Mesenchymal stem cell (in vitro differentiated cells and primary cell): Measurements from ENCODE around the gene MGLL.

Experiments
- DNase-seq: peaks from one replicate; pipeline ENCODE4 v3.0.0-alpha.2; 2013
- H2AFZ ChIP-seq: one replicate; pipeline ENCODE4 v1.6.1; 2013; ENCODE audit warnings: low read depth, mild to moderate bottlenecking, control low read depth, inconsistent platforms, low read length, moderate library complexity
- H2AK5ac ChIP-seq: 2 replicates; pipeline ENCODE4 v1.6.1; 2013; ENCODE audit warnings: low read length, moderate library complexity, mild to moderate bottlenecking, inconsistent platforms; ENCODE audit not compliant: severe bottlenecking
- H2BK120ac ChIP-seq: one replicate; pipeline ENCODE4 v1.6.1; 2013; ENCODE audit warnings: low read depth, mild to moderate bottlenecking, inconsistent platforms, low read length, moderate library complexity
- H2BK12ac ChIP-seq, 2 experiments: one replicate each; pipeline ENCODE4 v1.6.1; 2013; ENCODE audit warnings: inconsistent platforms in 2 of 2, low read length in 2 of 2, mild to moderate bottlenecking in 2 of 2, moderate library complexity in 2 of 2, control low read depth in 1 of 2
- H2BK15ac ChIP-seq: one replicate; pipeline ENCODE4 v1.6.1; 2013; ENCODE audit warnings: mild to moderate bottlenecking, low read depth, inconsistent platforms; ENCODE audit not compliant: poor library complexity, severe bottlenecking
- H2BK5ac ChIP-seq: 2 replicates; pipeline ENCODE4 v1.6.1; 2013; ENCODE audit warnings: low read depth, mild to moderate bottlenecking, low read length, control low read depth, inconsistent platforms; ENCODE audit not compliant: poor library complexity, severe bottlenecking
- H3K14ac ChIP-seq, 2 experiments: one replicate each; pipeline ENCODE4 v1.6.1; 2013; ENCODE audit warnings: inconsistent platforms in 2 of 2, low read length in 2 of 2, control low read depth in 1 of 2, mild to moderate bottlenecking in 1 of 2, moderate library complexity in 1 of 2
- H3K18ac ChIP-seq, 2 experiments: one replicate each; pipeline ENCODE4 v1.6.1; 2013; ENCODE audit warnings: inconsistent platforms in 2 of 2, low read length in 2 of 2, control low read depth in 1 of 2, low read depth in 1 of 2, mild to moderate bottlenecking in 1 of 2
- H3K23ac ChIP-seq, 2 experiments: one replicate each; pipeline ENCODE4 v1.6.1; 2013; ENCODE audit warnings: inconsistent platforms in 2 of 2, low read length in 2 of 2, mild to moderate bottlenecking in 2 of 2, moderate library complexity in 2 of 2, control low read depth in 1 of 2
- H3K27ac ChIP-seq: 2 replicates; pipeline ENCODE4 v1.5.1; 2013; ENCODE audit warnings: mild to moderate bottlenecking, moderate library complexity, low read length, control low read depth, inconsistent platforms; ENCODE audit not compliant: poor library complexity, severe bottlenecking
- H3K27me3 ChIP-seq, 2 experiments: 2 replicates each; pipeline versions ENCODE4 v1.6.1 to v1.7.0; 2013; ENCODE audit warnings: low read length in 2 of 2, mild to moderate bottlenecking in 2 of 2, moderate library complexity in 2 of 2, control low read depth in 1 of 2, inconsistent platforms in 1 of 2; ENCODE audit not compliant: control insufficient read depth in 1 of 2, insufficient read depth in 1 of 2
- H3K36me3 ChIP-seq, 2 experiments: 2 replicates each; pipeline versions ENCODE4 v1.6.1 to v1.7.0; 2013; ENCODE audit warnings: low read length in 2 of 2, control low read depth in 1 of 2, inconsistent platforms in 1 of 2, low read depth in 1 of 2, mild to moderate bottlenecking in 1 of 2; ENCODE audit not compliant: insufficient read depth in 2 of 2, control insufficient read depth in 1 of 2
- H3K4ac ChIP-seq, 2 experiments: one replicate each; pipeline ENCODE4 v1.6.1; 2013; ENCODE audit warnings: inconsistent platforms in 2 of 2, low read length in 2 of 2, mild to moderate bottlenecking in 2 of 2, moderate library complexity in 2 of 2, control low read depth in 1 of 2, low read depth in 1 of 2
- H3K4me1 ChIP-seq: 2 replicates; pipeline ENCODE4 v1.6.1; 2013; ENCODE audit warnings: low read depth, low read length, control low read depth; ENCODE audit not compliant: control insufficient read depth, insufficient read depth
- H3K4me2 ChIP-seq: 2 replicates; pipeline ENCODE4 v1.6.1; 2013; ENCODE audit warnings: low read length, mild to moderate bottlenecking, inconsistent platforms; ENCODE audit not compliant: poor library complexity, severe bottlenecking
- H3K4me3 ChIP-seq, 2 experiments: 2 replicates each; pipeline versions ENCODE4 v1.5.1 to v1.7.0; 2013; ENCODE audit warnings: low read length in 2 of 2, mild to moderate bottlenecking in 2 of 2, control low read depth in 1 of 2, low read depth in 1 of 2; ENCODE audit not compliant: insufficient read depth in 1 of 2
- H3K79me1 ChIP-seq: replicated peaks from 2 replicates; pipeline ENCODE4 v1.6.1; 2013; ENCODE audit warnings: mild to moderate bottlenecking, control low read depth, low read length, inconsistent platforms; ENCODE audit not compliant: poor library complexity, severe bottlenecking
- H3K9ac ChIP-seq: 2 replicates; pipeline ENCODE4 v1.7.0; 2013; ENCODE audit warnings: mild to moderate bottlenecking, low read length, moderate library complexity
- H3K9me3 ChIP-seq: 2 replicates; pipeline ENCODE4 v1.7.0; 2013; ENCODE audit warnings: mild to moderate bottlenecking, low read length; ENCODE audit not compliant: control insufficient read depth
- H4K8ac ChIP-seq: one replicate; pipeline ENCODE4 v1.6.1; 2013; ENCODE audit warnings: inconsistent platforms, mild to moderate bottlenecking, low read length, moderate library complexity
- H4K91ac ChIP-seq: one replicate; pipeline ENCODE4 v1.6.1; 2013; ENCODE audit warnings: mild to moderate bottlenecking, low read length, inconsistent platforms
- WGBS: methylation state at CpG from one replicate; pipeline ENCODE4 v1.1.7; 2013; ENCODE audit warnings: mixed read lengths; 5-methylcytosine and 5-hydroxymethylcytosine counted together

The MGLL gene

DNA sequence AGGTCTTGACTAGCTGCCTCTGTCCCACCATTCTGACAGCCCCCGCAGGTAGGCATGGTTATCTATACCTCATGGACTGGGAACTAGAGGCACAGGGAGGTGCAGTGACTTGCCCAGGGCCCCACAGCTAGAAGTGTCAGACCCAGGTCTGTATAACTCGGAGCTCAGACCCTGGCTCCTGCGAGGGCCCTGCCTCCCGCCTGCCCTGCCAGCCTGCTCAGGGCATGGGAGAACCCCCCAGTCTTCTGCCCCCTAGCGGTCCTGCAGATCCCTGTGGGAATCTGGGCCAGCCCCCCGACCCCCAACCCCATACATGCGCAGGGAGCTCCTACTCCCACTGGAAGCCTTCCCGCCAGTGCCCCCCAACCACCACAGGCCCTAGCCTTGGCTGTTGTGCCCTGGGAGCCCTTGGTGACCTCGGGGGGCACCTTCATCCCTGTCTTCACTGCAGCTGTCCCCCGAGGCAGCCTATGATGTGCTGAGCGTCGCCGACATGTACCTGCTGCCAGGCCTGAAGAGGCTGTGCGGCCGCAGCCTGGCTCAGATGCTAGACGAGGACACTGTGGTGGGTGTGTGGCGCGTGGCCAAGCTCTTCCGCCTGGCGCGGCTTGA, 142.7 kb downstream of the MGLL start:
- no peak for DNase-seq
- Histone ChIP-seq H2AK5ac (no peak overlapping the region), H4K91ac (no peak overlapping the region), H3K14ac (no peak overlapping the region), H4K8ac (no peak overlapping the region), H2BK15ac (no peak overlapping the region), H3K4ac (no peak overlapping the region), H3K79me1 (peaks cover 5% of the 10 kb centered on the region), H3K9ac (no peak overlapping the region), H3K9me3 (no peaks in the 10 kb centered on the region), H3K27me3 (no peaks in the 10 kb centered on the region), H3K27ac (no peak overlapping the region), H3K4me3 (no peak overlapping the region), H2AFZ (no peak overlapping the region), H2BK120ac (no peak overlapping the region), H3K4me1 (peaks cover 6% of the 10 kb centered on the region), H3K18ac (no peak overlapping the region), H3K23ac (no peak overlapping the region), H2BK12ac (no peak overlapping the region), H3K36me3 (peaks cover 43 to 56% of the 10 kb centered on the region in 2 experiments), H2BK5ac (no peak overlapping the region), H3K4me2 (no peak overlapping the region)
- WGBS = 88% methylated on average over 21 of the region's 21 CpGs

- Histone ChIP-seq H3K9me3 (no peaks in the 10 kb centered on the region), H3K23ac (no peak overlapping the region), H2BK12ac (no peak overlapping the region), H3K4ac (no peak overlapping the region), H4K91ac (no peak overlapping the region), H3K4me1 (peaks cover 9% of the 10 kb centered on the region), H3K27me3 (no peaks in the 10 kb centered on the region), H3K4me2 (no peak overlapping the region), H3K79me1 (peaks cover 7% of the 10 kb centered on the region), H3K18ac (no peak overlapping the region), H4K8ac (no peak overlapping the region), H2BK120ac (no peak overlapping the region), H2BK5ac (no peak overlapping the region), H3K36me3 (peaks cover 46 to 59% of the 10 kb centered on the region in 2 experiments), H3K14ac (no peak overlapping the region), H3K9ac (no peak overlapping the region), H3K4me3 (no peak overlapping the region), H2BK15ac (no peak overlapping the region), H2AK5ac (no peak overlapping the region), H2AFZ (no peak overlapping the region), H3K27ac (no peak overlapping the region)
- DNase-seq = no peak
- WGBS = 91% methylated on average over 12 of the region's 12 CpGs
These were observed 143.4 kb downstream of the MGLL start for GRCh38 chr3:127678611-127679533.

DNA sequence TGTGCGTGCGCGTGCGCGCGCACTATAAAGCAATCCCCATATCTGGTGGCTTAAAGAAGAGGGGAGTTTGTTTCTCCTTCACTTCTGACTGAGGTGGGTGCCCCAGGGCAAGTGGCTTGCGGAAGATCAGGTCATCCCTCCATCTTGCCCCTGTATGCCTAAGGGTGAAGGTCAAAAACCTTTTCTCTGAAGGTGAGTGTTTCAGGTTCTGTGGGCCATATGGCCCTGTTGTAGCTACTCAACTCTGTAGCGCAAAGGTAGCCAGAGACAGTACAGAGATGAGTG, 144.1 kb downstream of the MGLL start:
- H3K36me3 ChIP-seq = peaks cover 46 to 59% of the 10 kb centered on the region in 2 experiments
- H2BK5ac ChIP-seq = no peak overlapping the region
- peaks cover 12% of the 10 kb centered on the region for H3K79me1 ChIP-seq
- H3K18ac ChIP-seq = no peak overlapping the region
- H3K9me3 ChIP-seq = no peaks in the 10 kb centered on the region
- H3K23ac ChIP-seq = no peak overlapping the region
- no peak overlapping the region for H3K27ac ChIP-seq
- H3K9ac ChIP-seq = no peak overlapping the region
- no peak overlapping the region for H3K4me2 ChIP-seq
- H2BK120ac ChIP-seq = no peak overlapping the region
- no peak overlapping the region for H3K4ac ChIP-seq
- H2AFZ ChIP-seq = no peak overlapping the region
- no peaks in the 10 kb centered on the region for H3K27me3 ChIP-seq
- no peak overlapping the region for H3K4me3 ChIP-seq
- WGBS = 95% methylated on average over 8 of the region's 8 CpGs
- no peak overlapping the region for H2BK12ac ChIP-seq
- no peak overlapping the region for H2AK5ac ChIP-seq
- H3K4me1 ChIP-seq = peaks cover 13% of the 10 kb centered on the region
- DNase-seq = no peak
- no peak overlapping the region for H2BK15ac ChIP-seq
- H4K8ac ChIP-seq = no peak overlapping the region
- no peak overlapping the region for H4K91ac ChIP-seq
- no peak overlapping the region for H3K14ac ChIP-seq

DNA sequence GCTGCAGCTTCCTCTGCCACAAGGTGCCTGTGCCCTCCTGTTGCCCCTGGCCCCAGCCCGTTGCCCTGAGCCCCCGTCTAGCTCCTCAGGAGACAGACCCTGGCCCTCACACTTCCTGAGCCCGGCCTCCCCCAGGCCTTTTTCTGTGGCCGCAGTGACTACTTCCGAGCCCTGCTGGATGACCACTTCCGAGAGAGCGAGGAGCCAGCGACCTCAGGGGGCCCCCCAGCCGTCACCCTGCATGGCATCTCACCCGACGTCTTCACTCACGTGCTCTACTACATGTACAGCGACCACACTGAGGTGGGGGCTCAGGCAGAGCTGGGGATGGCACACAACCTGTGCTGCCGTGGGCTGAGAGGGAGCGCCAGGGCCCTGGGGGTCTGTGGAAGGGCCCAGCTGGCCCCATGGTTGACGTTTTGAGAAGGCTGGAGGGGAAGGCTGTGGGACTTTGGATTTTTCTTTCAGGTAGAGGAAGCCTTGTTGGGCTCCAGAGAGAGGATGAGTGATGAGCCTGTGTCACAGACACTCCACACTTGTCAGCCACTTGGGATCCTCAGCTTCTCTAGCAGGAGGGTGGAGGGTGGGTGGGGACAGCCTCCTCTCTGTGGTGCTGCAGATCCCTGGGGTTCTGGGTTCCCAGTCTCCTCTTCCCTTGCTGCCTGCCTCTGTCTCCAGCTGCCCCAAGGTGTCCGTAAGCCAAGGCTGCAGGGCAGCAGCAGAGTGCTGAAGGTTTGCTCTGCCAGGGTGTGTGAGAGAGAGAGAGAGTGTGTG, 144.6 kb downstream of the MGLL start:
- no peak overlapping the region for H2BK15ac ChIP-seq
- H3K4me3 ChIP-seq = no peak overlapping the region
- no peak overlapping the region for H4K91ac ChIP-seq
- no peak overlapping the region for H2AK5ac ChIP-seq
- no peak overlapping the region for H3K4ac ChIP-seq
- no peak overlapping the region for H2BK12ac ChIP-seq
- H3K36me3 ChIP-seq = peaks cover 46 to 59% of the 10 kb centered on the region in 2 experiments
- no peak for DNase-seq
- no peaks in the 10 kb centered on the region for H3K9me3 ChIP-seq
- peaks cover 14% of the 10 kb centered on the region for H3K79me1 ChIP-seq
- WGBS = 91% methylated on average over 17 of the region's 17 CpGs
- H4K8ac ChIP-seq = no peak overlapping the region
- no peaks in the 10 kb centered on the region for H3K27me3 ChIP-seq
- no peak overlapping the region for H2BK120ac ChIP-seq
- no peak overlapping the region for H2BK5ac ChIP-seq
- H3K27ac ChIP-seq = no peak overlapping the region
- no peak overlapping the region for H3K23ac ChIP-seq
- no peak overlapping the region for H3K18ac ChIP-seq
- no peak overlapping the region for H3K9ac ChIP-seq
- peaks cover 14% of the 10 kb centered on the region for H3K4me1 ChIP-seq
- H2AFZ ChIP-seq = no peak overlapping the region
- H3K4me2 ChIP-seq = no peak overlapping the region
- H3K14ac ChIP-seq = no peak overlapping the region
